HUES64 (cell line): ENCODE data around the gene SLC25A52.

Source experiments
- H3K27ac ChIP-seq: 2 replicates; pipeline ENCODE4 v1.7.0; 2013; ENCODE audit warnings: low read depth, low read length, inconsistent platforms
- H3K27me3 ChIP-seq: 2 replicates; pipeline ENCODE4 v1.6.1; 2013; ENCODE audit warnings: mild to moderate bottlenecking, low read length; ENCODE audit not compliant: insufficient read depth
- H3K36me3 ChIP-seq: 2 replicates; pipeline ENCODE4 v1.6.1; 2013; ENCODE audit warnings: mild to moderate bottlenecking, low read length; ENCODE audit not compliant: insufficient read depth
- H3K4me1 ChIP-seq: 2 replicates; pipeline ENCODE4 v1.6.1; 2013; ENCODE audit warnings: mild to moderate bottlenecking, low read length, moderate library complexity; ENCODE audit not compliant: insufficient read depth
- H3K4me3 ChIP-seq: 2 replicates; pipeline ENCODE4 v1.5.1; 2013; ENCODE audit warnings: mild to moderate bottlenecking, low read length, moderate library complexity
- H3K9ac ChIP-seq: 2 replicates; pipeline ENCODE4 v1.6.1; 2013; ENCODE audit warnings: mild to moderate bottlenecking, low read depth, low read length
- H3K9me3 ChIP-seq: 2 replicates; pipeline ENCODE4 v1.6.1; 2013; ENCODE audit warnings: low read depth, low read length; ENCODE audit not compliant: insufficient read depth
- WGBS: fragments of 150-250, 120-280 bp; methylation state at CpG from one replicate; pipeline ENCODE4 v1.1.7; 2013; ENCODE audit warnings: missing lambda C conversion rate; 5-methylcytosine and 5-hydroxymethylcytosine counted together

SLC25A52 gene

GRCh38 chr18:31719363-31720006 is 41.2 kb downstream of the SLC25A52 start:
- H3K9ac ChIP-seq, result no peak overlapping the region
- no peak overlapping the region for H3K27ac ChIP-seq
- H3K4me1 ChIP-seq, result no peaks in the 10 kb centered on the region
- WGBS, result 96% methylated on average over 7 of the region's 7 CpGs
- no peaks in the 10 kb centered on the region for H3K27me3 ChIP-seq
- H3K36me3 ChIP-seq, result no peaks in the 10 kb centered on the region
- no peak overlapping the region for H3K4me3 ChIP-seq
- H3K9me3 ChIP-seq, result peaks cover 12% of the 10 kb centered on the region; the same call in 1 of the 2 replicates

GRCh38 chr18:31718386-31718785 is 42.3 kb downstream of the SLC25A52 start:
- H3K27me3 ChIP-seq, result no peaks in the 10 kb centered on the region
- H3K9ac ChIP-seq, result no peak overlapping the region
- H3K9me3 ChIP-seq, result peaks cover 12% of the 10 kb centered on the region; the same call in 1 of the 2 replicates
- H3K4me1 ChIP-seq, result no peaks in the 10 kb centered on the region
- H3K27ac ChIP-seq, result no peak overlapping the region
- no peaks in the 10 kb centered on the region for H3K36me3 ChIP-seq
- 100% methylated on average over 2 of the region's 3 CpGs for WGBS
- H3K4me3 ChIP-seq, result no peak overlapping the region

GRCh38 chr18:31716362-31716761 is 44.3 kb downstream of the SLC25A52 start:
- no peak overlapping the region for H3K9ac ChIP-seq
- WGBS, result 86% methylated on average over 3 of the region's 3 CpGs
- H3K4me3 ChIP-seq, result no peak overlapping the region
- H3K27ac ChIP-seq, result no peak overlapping the region
- no peaks in the 10 kb centered on the region for H3K36me3 ChIP-seq
- peaks cover 12% of the 10 kb centered on the region; the same call in 1 of the 2 replicates for H3K9me3 ChIP-seq
- no peaks in the 10 kb centered on the region for H3K4me1 ChIP-seq
- no peaks in the 10 kb centered on the region for H3K27me3 ChIP-seq

GRCh38 chr18:31711365-31712172 is 49.1 kb downstream of the SLC25A52 start:
- H3K9ac ChIP-seq, result no peak overlapping the region
- H3K36me3 ChIP-seq, result no peaks in the 10 kb centered on the region
- no peak overlapping the region for H3K27ac ChIP-seq
- H3K4me3 ChIP-seq, result no peak overlapping the region
- 94% methylated on average over 3 of the region's 3 CpGs for WGBS
- H3K27me3 ChIP-seq, result no peaks in the 10 kb centered on the region
- H3K4me1 ChIP-seq, result no peaks in the 10 kb centered on the region
- no peaks in the 10 kb centered on the region for H3K9me3 ChIP-seq

GRCh38 chr18:31710826-31711225 is 49.9 kb downstream of the SLC25A52 start:
- H3K36me3 ChIP-seq, result no peaks in the 10 kb centered on the region
- no peak overlapping the region for H3K9ac ChIP-seq
- H3K27me3 ChIP-seq, result no peaks in the 10 kb centered on the region
- H3K4me3 ChIP-seq, result no peak overlapping the region
- WGBS, result 80% methylated on average over 3 of the region's 3 CpGs
- no peaks in the 10 kb centered on the region for H3K9me3 ChIP-seq
- no peaks in the 10 kb centered on the region for H3K4me1 ChIP-seq
- no peak overlapping the region for H3K27ac ChIP-seq
